GM12873 (cell line): ENCODE data around the gene SEMA3G.

ENCODE experiments used
- CTCF ChIP-seq: IDR thresholded peaks from 2 replicates; pipeline ENCODE4 v1.5.1; 2012; ENCODE audit warnings: low read depth, mild to moderate bottlenecking, moderate library complexity, low read length, control low read depth; ENCODE audit not compliant: insufficient read depth; ENCODE audit errors: missing control alignments

The SEMA3G gene

GRCh38 chr3:52398670-52399081, 46.2 kb downstream of the SEMA3G start:
- TF ChIP-seq CTCF: no peak

GRCh38 chr3:52397676-52398399, 47.1 kb downstream of the SEMA3G start:
- no peak for TF ChIP-seq CTCF

- TF ChIP-seq CTCF: no peak
Observed at GRCh38 chr3:52396907-52397591, 47.9 kb downstream of the SEMA3G start.

- no peak for TF ChIP-seq CTCF
Observed at GRCh38 chr3:52396011-52396906, 48.6 kb downstream of the SEMA3G start.

GRCh38 chr3:52395503-52395865, 49.4 kb downstream of the SEMA3G start:
- no peak for TF ChIP-seq CTCF

GRCh38 chr3:52394751-52395502, 50.0 kb downstream of the SEMA3G start:
- no peak for TF ChIP-seq CTCF
